HUES48 (cell line): ENCODE measurements around the gene VPS13A.
"Not testable (repeated sequence)": the region's sequence is repeated elsewhere in the genome, so short reads cannot be mapped to it uniquely, and the experiment has no call there.

Experiments used
- H3K27ac ChIP-seq: one replicate; pipeline ENCODE4 v1.7.0; 2013; ENCODE audit warnings: low read depth, low read length, inconsistent platforms
- H3K27me3 ChIP-seq: 2 replicates; pipeline ENCODE4 v1.6.1; 2013; ENCODE audit warnings: mild to moderate bottlenecking, low read length; ENCODE audit not compliant: control insufficient read depth, insufficient read depth
- H3K36me3 ChIP-seq: 2 replicates; pipeline ENCODE4 v1.6.1; 2013; ENCODE audit warnings: low read length; ENCODE audit not compliant: control insufficient read depth, insufficient read depth
- H3K4me1 ChIP-seq: 2 replicates; pipeline ENCODE4 v1.6.1; 2013; ENCODE audit warnings: mild to moderate bottlenecking, low read length; ENCODE audit not compliant: control insufficient read depth, insufficient read depth
- H3K4me3 ChIP-seq: 2 replicates; pipeline ENCODE4 v1.5.1; 2013; ENCODE audit warnings: mild to moderate bottlenecking, low read depth, low read length
- H3K9ac ChIP-seq: 2 replicates; pipeline ENCODE4 v1.6.1; 2013; ENCODE audit warnings: mild to moderate bottlenecking, low read depth, low read length, moderate library complexity
- H3K9me3 ChIP-seq: 2 replicates; pipeline ENCODE4 v1.6.1; 2013; ENCODE audit warnings: low read length; ENCODE audit not compliant: control insufficient read depth, insufficient read depth

VPS13A gene

GRCh38 chr9:77386187-77386586 lies 208.9 kb downstream of the VPS13A start:
- no peaks in the 10 kb centered on the region for H3K4me1 ChIP-seq
- H3K4me3 ChIP-seq, result no peak overlapping the region
- no peaks in the 10 kb centered on the region for H3K27me3 ChIP-seq
- H3K36me3 ChIP-seq, result peaks cover 37% of the 10 kb centered on the region
- no peak overlapping the region for H3K27ac ChIP-seq
- no peak overlapping the region for H3K9ac ChIP-seq
- no peaks in the 10 kb centered on the region for H3K9me3 ChIP-seq

GRCh38 chr9:77391834-77392233 lies 214.5 kb downstream of the VPS13A start:
- H3K4me3 ChIP-seq, result no peak overlapping the region
- H3K27ac ChIP-seq, result no peak overlapping the region
- no peaks in the 10 kb centered on the region for H3K9me3 ChIP-seq
- H3K4me1 ChIP-seq, result no peaks in the 10 kb centered on the region
- H3K9ac ChIP-seq, result no peak overlapping the region
- H3K36me3 ChIP-seq, result peaks cover 7% of the 10 kb centered on the region; the same call in 1 of the 2 replicates
- H3K27me3 ChIP-seq, result no peaks in the 10 kb centered on the region

DNA sequence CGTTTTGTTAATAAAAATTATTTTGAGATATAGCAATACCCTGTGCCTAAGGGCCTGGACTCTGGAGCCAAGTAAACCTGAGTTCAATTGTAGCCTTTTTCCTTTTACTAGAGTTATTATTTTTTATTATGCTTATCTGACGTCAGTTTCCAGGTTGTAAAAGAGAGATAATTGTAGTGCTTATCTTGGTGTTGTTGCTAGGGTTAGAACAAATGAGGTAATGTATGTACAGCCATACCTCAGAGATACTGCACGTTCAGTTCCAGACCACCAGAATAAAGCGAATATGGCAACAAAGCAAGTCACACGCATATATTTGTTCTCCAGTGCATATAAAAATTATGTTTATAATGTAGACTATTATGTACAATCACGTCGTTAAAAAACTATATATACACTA lies 215.0 kb downstream of the VPS13A start:
- Histone ChIP-seq H3K9me3 (no peaks in the 10 kb centered on the region), H3K27ac (no peak overlapping the region), H3K4me1 (no peaks in the 10 kb centered on the region), H3K27me3 (no peaks in the 10 kb centered on the region), H3K9ac (no peak overlapping the region), H3K4me3 (no peak overlapping the region), H3K36me3 (peaks cover 7% of the 10 kb centered on the region; the same call in 1 of the 2 replicates)

- not testable (repeated sequence) for H3K4me3 ChIP-seq, H3K36me3 ChIP-seq, H3K27ac ChIP-seq, H3K9ac ChIP-seq, H3K27me3 ChIP-seq, H3K9me3 ChIP-seq, H3K4me1 ChIP-seq
Observed at GRCh38 chr9:77398581-77398980, 221.2 kb downstream of the VPS13A start.

- H3K27ac ChIP-seq, result no peak overlapping the region
- no peaks in the 10 kb centered on the region for H3K9me3 ChIP-seq
- H3K4me3 ChIP-seq, result no peak overlapping the region
- no peak overlapping the region for H3K9ac ChIP-seq
- H3K36me3 ChIP-seq, result no peaks in the 10 kb centered on the region
- H3K27me3 ChIP-seq, result no peaks in the 10 kb centered on the region
- H3K4me1 ChIP-seq, result no peaks in the 10 kb centered on the region
Observed at GRCh38 chr9:77399964-77400363, 222.6 kb downstream of the VPS13A start.

DNA sequence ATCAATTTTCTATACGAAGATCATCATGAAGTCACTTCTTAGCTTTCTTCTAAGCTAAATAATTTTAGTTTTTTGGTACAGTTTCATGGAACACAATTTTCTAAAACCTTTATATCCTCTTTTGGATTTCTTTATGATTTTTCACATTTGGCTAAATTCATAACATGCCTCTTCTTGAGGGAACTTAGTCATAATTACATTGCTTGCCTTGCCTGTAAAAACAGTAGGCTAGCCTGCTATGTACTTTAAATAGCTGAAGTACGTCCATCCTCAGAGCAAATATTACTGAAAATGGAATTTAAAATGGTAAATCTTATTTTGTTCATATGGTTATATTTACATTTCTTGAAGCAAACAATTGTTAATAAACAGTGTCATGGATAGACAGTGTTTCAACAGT lies 225.0 kb downstream of the VPS13A start:
- peaks cover 6% of the 10 kb centered on the region; the same call in 1 of the 2 replicates for H3K9me3 ChIP-seq
- H3K9ac ChIP-seq, result no peak overlapping the region
- H3K4me3 ChIP-seq, result no peak overlapping the region
- no peaks in the 10 kb centered on the region for H3K4me1 ChIP-seq
- H3K36me3 ChIP-seq, result peaks cover 8% of the 10 kb centered on the region
- no peaks in the 10 kb centered on the region for H3K27me3 ChIP-seq
- H3K27ac ChIP-seq, result no peak overlapping the region

GRCh38 chr9:77403239-77403638 lies 225.9 kb downstream of the VPS13A start:
- H3K4me3 ChIP-seq, result no peak overlapping the region
- H3K9ac ChIP-seq, result no peak overlapping the region
- peaks cover 15% of the 10 kb centered on the region for H3K9me3 ChIP-seq
- no peaks in the 10 kb centered on the region for H3K27me3 ChIP-seq
- no peaks in the 10 kb centered on the region for H3K4me1 ChIP-seq
- H3K36me3 ChIP-seq, result peaks cover 17% of the 10 kb centered on the region
- no peak overlapping the region for H3K27ac ChIP-seq

DNA sequence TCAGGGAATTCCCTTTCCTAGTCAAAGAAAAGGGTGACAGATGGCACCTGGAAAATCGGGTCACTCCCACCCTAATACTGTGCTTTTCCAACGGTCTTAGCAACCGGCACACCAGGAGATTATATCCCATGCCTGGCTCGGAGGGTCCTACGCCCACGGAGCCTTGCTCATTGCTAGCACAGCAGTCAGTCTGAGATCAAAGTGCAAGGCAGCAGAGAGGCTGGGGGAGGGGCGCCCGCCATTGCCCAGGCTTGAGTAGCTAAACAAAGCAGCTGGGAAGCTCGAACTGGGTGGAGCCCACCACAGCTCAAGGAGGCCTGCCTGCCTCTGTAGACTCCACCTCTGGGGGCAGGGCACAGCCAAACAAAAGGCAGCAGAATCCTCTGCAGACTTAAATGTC lies 231.2 kb downstream of the VPS13A start:
- H3K9ac ChIP-seq, H3K27me3 ChIP-seq, H3K4me3 ChIP-seq, H3K4me1 ChIP-seq, H3K27ac ChIP-seq: not testable (repeated sequence)
- Histone ChIP-seq H3K9me3 (peaks cover 22% of the 10 kb centered on the region), H3K36me3 (peaks cover 21% of the 10 kb centered on the region)

DNA sequence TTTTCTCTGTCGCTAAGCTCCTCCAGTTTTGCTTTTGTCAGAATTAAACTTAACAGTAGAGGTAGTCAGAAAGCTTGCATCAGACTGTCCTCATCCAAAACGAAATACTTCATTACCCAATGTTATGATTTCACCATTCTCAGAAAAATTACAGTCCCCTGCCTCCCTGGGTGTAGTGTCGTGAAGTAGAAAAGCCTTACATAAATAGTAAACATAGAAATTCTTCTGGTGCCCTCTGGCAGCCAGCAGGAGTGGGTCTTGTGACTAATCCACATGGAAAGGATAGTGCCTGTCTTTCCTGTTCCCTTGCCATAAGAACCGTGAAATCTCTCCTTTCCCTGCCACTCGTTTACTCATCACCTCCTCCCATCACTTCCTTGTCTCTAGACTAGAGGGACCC lies 240.2 kb downstream of the VPS13A start:
- Histone ChIP-seq H3K4me1 (no peaks in the 10 kb centered on the region), H3K27me3 (no peaks in the 10 kb centered on the region), H3K4me3 (no peak overlapping the region), H3K9me3 (no peaks in the 10 kb centered on the region), H3K27ac (no peak overlapping the region), H3K36me3 (peaks cover 13% of the 10 kb centered on the region; the same call in 1 of the 2 replicates), H3K9ac (no peak overlapping the region)

DNA sequence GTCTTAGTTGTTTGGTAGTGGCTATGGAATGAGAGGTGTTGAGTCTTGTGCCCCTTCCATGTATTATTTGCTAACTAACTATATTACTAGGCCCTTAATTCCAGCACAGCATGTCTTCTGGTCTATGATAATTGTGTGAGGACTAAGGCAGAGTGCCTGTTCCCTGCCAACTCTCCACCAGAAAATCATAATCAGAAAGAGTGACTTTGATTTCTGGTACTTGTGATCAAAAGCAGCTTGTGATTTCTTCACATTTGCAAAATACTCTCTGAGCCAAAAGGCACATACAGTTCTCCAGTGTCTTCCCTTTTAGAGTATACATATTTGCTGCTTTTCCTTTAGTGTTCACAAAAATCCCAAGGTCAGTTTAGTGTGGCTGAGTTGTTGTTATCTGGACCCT lies 240.9 kb downstream of the VPS13A start:
- Histone ChIP-seq H3K27ac (no peak overlapping the region), H3K27me3 (no peaks in the 10 kb centered on the region), H3K9ac (no peak overlapping the region), H3K9me3 (no peaks in the 10 kb centered on the region), H3K36me3 (peaks cover 13% of the 10 kb centered on the region; the same call in 1 of the 2 replicates), H3K4me1 (no peaks in the 10 kb centered on the region), H3K4me3 (no peak overlapping the region)

DNA sequence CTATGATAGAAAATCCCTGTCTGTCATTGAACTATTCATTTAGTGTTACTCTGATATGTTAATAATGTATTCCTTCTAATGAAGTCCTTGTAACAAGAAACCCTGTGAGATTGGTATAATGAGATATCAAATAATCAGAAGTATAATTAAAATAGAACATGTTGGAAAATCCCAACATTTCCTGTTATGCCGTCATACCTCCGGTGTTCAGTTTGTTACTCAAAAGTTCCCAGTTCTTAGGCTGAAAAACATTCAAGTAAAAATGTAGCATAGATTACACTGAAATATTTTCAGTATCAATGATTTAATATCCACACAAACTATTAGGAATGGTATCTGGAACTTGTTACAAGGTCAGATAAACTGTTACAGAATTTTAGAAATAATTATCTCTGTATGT lies 243.3 kb downstream of the VPS13A start:
- peaks cover 17% of the 10 kb centered on the region; the same call in 1 of the 2 replicates for H3K36me3 ChIP-seq
- H3K9ac ChIP-seq, result no peak overlapping the region
- H3K4me3 ChIP-seq, result no peak overlapping the region
- H3K27ac ChIP-seq, result no peak overlapping the region
- no peaks in the 10 kb centered on the region for H3K4me1 ChIP-seq
- no peaks in the 10 kb centered on the region for H3K9me3 ChIP-seq
- H3K27me3 ChIP-seq, result no peaks in the 10 kb centered on the region
